GM21723 (cell line): ENCODE data around the gene WFIKKN2.
"Not testable (repeated sequence)": the region's sequence is repeated elsewhere in the genome, so short reads cannot be mapped to it uniquely, and the experiment has no call there.

Source experiments
- ATAC-seq: cut with Tn5 transposase; IDR thresholded peaks from one replicate; pipeline ENCODE4 v1.9.1; 2021; ENCODE audit warnings: mild to moderate bottlenecking, moderate library complexity; ENCODE audit not compliant: unreplicated experiment

The WFIKKN2 gene

DNA sequence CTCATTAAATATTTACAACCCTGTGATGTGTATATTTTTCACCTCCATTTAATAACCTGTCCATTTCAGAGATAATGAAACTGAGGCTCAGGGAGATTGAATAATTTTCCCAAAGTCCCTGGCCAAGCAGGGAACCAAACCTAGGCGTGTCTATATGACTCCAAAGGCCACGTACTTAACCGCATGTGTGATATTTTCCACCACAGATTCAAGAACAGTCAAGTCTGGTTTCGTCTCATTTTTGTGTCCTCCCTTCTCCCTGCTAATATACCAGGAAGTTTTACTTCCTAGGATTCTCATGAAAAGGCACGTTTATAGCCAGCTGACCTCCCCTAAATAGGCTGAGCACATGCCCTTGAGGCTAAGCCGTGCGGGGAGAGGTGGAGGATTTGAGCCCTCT is 15.3 kb downstream of the WFIKKN2 start:
- ATAC-seq, result no peak

GRCh38 chr17:50853015-50853615 is 17.7 kb downstream of the WFIKKN2 start:
- no peak for ATAC-seq

DNA sequence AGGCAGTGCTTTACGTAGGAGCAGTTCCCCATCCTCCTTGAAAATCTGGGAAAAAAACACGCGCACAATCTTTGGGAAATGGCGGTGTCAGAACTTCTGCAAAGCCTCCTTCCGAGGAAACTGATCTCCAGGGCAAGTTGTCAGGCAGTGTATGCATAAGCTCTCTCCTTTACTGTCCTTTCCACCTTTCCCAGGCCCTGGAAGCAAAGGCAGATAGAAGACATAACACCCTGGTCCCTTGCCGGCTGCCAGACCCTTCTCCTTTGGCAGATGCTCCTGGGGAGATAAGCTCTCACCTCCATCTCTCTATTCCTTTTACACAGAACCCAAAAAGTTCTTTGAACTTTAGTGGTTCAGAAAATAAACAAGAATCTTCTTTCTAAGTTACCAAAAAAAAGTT is 18.4 kb downstream of the WFIKKN2 start:
- ATAC-seq, result no peak

DNA sequence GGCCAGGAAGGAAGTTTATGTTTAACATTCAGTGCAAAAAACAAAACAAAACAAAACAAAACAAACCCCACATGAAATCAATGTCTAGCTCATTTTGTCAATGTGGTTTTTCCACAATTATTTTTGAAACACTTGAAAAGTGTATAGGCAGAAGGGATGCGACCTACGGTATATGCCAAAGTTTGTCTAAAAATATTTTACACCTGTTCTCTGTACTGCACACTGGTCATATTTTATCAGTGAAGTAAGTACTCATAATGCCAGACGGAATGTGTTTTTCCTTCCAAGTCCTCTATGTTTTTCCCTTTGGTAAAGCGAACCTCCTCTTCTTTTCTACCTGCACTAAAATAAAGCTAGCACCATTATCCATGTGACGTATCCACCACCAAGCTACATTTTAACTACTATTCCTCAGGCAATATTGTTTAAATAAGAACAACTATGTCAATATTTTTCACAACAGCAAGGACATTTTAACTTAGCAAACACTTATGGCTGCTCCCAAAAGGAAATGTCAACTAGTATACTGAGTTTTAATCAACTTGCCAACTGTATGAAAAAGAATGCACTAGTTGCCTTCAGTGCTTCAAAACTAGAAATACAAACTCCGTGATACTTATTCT is 20.4 kb downstream of the WFIKKN2 start:
- ATAC-seq, result no peak

DNA sequence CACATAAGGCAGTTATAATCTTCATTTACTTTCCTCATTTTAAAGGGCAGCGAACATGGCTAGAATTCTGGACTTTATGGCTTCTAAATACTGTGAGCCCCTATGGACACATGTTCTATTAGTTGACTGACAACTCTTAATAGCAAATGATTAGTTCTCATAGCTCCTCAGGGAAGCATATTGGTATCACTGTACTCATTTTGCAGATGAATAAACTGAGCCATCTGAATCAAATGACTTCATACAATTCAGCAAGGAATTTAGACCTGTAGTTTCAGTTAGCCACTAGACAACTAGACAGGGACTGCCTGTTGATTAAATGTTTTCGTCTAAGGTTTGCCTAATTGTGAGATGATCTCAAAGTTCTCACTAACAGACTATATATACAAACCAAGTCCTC is 21.0 kb downstream of the WFIKKN2 start:
- ATAC-seq, result no peak

DNA sequence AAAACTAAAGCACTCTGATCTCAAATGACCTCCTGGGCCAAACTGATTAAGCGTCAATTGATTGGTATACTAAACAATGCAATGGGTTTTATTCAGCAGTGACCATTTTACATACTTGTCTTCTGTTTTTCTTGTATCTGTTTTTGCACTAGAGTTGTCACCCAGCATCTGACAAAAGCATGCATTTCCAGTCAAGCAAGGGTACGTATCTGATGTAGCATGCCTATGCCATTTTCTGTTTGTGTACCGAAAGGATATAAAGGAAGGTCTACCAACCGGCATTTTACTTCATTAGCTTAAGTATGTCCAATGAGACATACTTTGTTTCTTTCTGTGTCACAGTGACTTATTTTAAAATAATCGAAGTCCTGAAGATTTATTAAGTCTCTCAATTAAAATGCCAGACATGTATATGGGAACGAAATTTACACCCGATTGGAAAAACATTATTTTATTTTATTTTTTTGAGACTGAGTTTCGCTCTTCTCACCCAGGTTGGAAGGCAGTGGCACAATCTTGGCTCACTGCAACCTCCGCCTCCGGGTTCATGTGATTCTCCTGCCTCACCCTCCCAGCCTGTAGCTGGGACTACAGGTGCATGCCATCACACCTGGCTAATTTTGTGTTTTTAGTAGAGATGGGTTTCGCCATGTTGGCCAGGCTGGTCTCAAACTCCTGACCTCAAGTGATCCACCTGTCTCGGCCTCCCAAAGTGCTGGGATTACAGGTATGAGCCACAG is 23.3 kb downstream of the WFIKKN2 start:
- no peak for ATAC-seq

GRCh38 chr17:50859727-50860126 is 24.3 kb downstream of the WFIKKN2 start:
- ATAC-seq, result not testable (repeated sequence)

GRCh38 chr17:50861334-50861676 is 25.9 kb downstream of the WFIKKN2 start:
- no peak for ATAC-seq

DNA sequence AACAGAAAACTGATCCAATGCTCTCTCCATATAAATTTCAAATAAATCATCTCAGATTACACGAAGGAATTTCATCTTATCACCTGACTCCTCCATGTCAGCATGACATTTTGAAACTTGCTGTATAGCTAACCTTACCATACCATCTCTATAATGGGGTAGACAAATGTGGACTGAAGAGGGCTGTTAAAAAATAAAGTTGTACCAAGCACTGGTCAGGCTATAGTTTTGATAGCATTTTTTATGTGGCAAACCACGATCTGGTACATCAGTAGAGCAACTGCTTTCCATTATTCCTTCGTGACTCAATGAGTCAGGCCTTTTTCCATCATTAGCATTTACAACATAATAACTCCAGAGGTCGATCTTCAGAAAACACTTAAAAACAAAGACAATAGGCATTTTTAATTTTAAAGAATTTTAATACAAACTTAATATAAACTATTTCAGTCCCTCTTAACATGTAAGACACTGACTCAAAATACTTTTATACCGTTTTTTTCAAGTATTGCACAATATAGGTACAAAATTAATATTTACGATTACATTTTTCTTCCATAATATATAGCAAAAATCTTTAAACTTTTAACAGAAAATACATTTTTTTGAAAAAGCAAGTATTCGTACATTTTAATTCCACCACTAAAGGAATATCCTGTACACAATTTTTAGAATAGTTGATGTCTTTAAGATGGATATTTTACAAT is 26.6 kb downstream of the WFIKKN2 start:
- no peak for ATAC-seq

DNA sequence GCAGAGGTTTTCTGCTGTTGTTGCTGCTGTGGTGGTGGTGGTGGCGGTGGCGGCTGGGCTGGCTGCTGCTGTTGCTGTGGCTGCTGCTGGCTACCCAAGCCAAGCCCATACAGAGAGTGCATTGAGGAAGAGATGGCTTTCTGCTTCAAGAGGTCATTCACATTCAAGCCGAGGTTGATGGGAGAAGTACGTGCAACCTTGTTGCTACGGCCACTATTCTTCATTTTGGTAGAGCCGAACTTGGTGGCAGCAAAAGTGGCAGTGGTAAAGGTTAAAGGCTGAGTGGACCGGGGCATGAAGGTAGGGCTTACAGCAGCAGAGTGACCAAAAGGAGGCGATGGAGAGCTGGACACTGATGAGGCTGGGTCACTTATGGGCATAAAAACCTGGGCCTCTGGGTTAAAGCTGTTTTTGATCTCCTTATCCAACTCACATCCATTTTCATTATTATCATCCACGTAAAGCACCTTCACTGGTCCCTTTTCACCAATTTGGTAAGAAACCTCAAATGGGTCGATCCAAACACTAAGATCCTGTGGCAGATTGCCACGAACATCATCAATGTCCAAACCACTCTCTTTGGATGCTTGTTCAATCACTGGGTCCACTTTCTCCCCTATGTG is 27.9 kb downstream of the WFIKKN2 start:
- no peak for ATAC-seq

DNA sequence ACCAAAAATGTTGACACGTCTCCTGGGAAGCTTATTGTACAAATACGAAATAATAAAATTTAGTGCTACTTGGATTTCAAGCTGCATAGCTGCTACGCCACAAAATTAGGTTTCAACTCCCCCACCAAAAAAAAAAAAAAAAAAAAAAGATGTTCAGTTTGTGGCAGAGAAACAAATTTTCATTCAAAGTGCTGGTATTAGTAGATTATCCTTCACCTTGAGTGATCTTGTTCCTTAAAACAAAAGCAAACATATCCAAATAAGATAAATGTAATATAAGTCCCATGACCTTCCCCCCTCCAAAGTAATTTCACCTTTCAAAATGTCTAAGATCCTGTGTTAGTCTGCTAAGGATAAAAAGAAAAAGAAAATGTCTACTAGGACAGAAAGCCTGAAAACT is 28.5 kb downstream of the WFIKKN2 start:
- no peak for ATAC-seq

GRCh38 chr17:50864747-50865059 is 29.3 kb downstream of the WFIKKN2 start:
- no peak for ATAC-seq

GRCh38 chr17:50865060-50865867 is 29.9 kb downstream of the WFIKKN2 start:
- peak; percentile 20 for ATAC-seq

GRCh38 chr17:50865868-50866260 is 30.5 kb downstream of the WFIKKN2 start:
- ATAC-seq, result peak; percentile 1

DNA sequence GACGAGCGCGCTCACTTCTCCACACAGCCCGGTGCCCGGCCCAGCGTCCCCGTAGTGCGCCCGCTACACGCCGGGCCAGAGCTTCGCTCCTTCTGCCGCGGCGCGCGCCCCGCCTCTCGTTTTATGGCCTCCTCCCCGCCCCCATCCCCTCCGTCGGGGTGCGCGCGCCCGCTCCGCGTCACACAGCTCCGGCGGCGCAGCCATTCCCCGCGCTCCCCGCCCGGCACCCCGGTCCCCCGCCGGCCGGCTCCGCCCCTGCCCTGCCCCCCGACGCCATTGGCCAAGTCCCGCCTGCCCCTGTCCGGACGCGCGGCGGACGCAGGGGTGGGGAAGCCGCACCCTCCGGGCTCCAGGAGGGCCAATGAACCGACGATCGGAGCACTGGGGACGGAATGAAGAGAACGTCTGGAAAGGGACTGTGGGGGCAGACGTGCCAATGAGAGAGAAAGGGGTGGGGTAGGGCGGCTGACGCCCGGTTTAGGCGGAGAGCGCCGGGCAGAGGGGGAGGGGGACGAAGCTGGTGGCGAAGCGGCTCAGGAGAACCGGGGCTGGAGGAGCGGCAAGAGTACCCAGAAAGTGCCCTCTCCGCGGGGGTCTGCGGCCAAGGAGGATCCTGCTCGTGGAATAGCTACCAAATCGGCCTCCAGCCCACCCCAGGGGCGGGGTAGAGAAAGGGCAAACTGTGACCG is 31.0 kb downstream of the WFIKKN2 start, which contains the start of gene TOB1:
Gene TOB1 (minus strand): TSS at position 94 of the 689 bp plus-strand sequence. CDS start 2,337 bp downstream, outside the sequence.
- ATAC-seq, result peak; percentile 67

GRCh38 chr17:50866950-50867362 is 31.6 kb downstream of the WFIKKN2 start:
- peak; percentile 15 for ATAC-seq

GRCh38 chr17:50867363-50868139 is 32.2 kb downstream of the WFIKKN2 start:
- peak; percentile 50 for ATAC-seq

DNA sequence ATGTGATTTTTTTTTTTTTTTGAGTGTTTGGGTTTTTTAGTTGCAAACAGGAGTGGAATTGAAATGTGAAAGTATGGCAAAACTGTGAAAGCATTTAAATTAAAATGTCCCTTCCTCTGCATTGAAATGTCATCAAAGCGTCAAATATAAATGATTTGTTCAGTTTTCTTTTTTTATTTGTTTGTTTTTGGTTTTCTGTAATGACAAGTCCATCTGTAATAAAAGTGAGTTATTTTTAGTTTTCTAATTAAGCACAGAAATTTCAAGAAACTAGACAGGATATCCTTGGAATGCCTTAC is 32.7 kb downstream of the WFIKKN2 start:
- ATAC-seq, result no peak

DNA sequence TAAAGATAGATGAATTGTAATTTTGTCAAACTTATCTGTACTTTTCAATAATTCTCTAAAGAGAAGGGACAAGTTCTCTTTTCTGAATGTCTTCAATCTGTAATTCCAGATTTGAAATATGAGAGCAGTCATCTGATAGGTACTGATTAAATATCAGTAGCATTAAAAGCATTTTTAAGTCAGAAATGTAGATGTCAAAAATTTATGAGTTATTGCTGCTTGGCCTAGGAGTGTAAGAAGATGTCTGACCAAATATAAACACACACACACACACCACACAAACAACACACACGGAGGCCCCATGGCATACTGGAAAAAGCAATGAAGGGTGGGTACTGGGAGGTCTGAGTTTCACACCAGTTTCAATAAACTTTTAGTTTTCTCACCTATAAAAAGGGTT is 33.2 kb downstream of the WFIKKN2 start:
- no peak for ATAC-seq
